ENCODE measurements around the gene TMPRSS15.

Gene TMPRSS15

DNA sequence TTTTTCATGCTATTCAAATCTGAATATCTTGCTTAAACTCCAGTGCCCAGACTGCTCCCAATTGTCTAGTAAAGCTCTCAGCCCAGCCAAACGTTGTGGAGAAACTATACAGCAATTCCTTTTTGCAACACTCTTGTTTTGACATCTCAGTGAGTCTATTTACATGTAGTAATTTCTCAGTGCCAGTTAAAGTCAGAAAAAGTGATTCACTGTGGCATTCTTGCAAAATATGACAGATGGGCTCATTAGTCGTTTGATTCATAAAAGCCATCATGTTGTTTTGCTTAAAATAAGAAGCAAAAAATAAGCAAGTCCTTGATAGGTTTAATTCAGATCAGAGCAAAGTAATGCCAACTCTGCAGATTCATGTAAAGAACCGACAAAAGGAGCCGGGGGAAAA is 20.7 kb upstream of the TMPRSS15 start:
- Histone ChIP-seq H3K9me3 (ENCODE audit: insufficient read depth, low read length) (no peaks in the 10 kb centered on the region), H3K27me3 (ENCODE audit: low read length) (no peaks in the 10 kb centered on the region), H3K79me2 (ENCODE audit: insufficient read depth, low read length) (no peaks in the 10 kb centered on the region), H3K27ac (ENCODE audit: low read depth, low read length) (no peak overlapping the region), H3K4me2 (ENCODE audit: low read depth, low read length, poor library complexity, severe bottlenecking) (no peak overlapping the region), H3F3A (ENCODE audit: insufficient read depth) (no peaks in the 10 kb centered on the region), H3K4me3 (ENCODE audit: insufficient read depth, low read length, poor library complexity, severe bottlenecking) (no peak overlapping the region), H4K20me1 (ENCODE audit: low read depth, low read length) (no peaks in the 10 kb centered on the region), H2AFZ (ENCODE audit: low read depth, low read length, severe bottlenecking) (no peak overlapping the region), H3K9me2 (replicated peaks; ENCODE audit: insufficient read depth, low read length) (no peaks in the 10 kb centered on the region), H3K9ac (ENCODE audit: low read length) (no peak overlapping the region), H3K36me3 (ENCODE audit: low read length) (no peaks in the 10 kb centered on the region)
- no peak for TF ChIP-seq CTCF (IDR thresholded peaks at IDR 0.05; ENCODE audit: insufficient read depth, low read length, poor library complexity, severe bottlenecking)
- no peak for TF ChIP-seq EZH2phosphoT487 (conservative IDR thresholded peaks at IDR 0.05; ENCODE audit: low read length)

- no peak overlapping the region for H3K9ac ChIP-seq (ENCODE audit: low read length)
- H3K27me3 ChIP-seq (ENCODE audit: low read length): no peaks in the 10 kb centered on the region
- no peaks in the 10 kb centered on the region for H4K20me1 ChIP-seq (ENCODE audit: low read depth, low read length)
- H3K79me2 ChIP-seq (ENCODE audit: insufficient read depth, low read length): no peaks in the 10 kb centered on the region
- no peaks in the 10 kb centered on the region for H3K36me3 ChIP-seq (ENCODE audit: low read length)
- no peaks in the 10 kb centered on the region for H3F3A ChIP-seq (ENCODE audit: insufficient read depth)
- no peaks in the 10 kb centered on the region for H3K9me2 ChIP-seq (replicated peaks; ENCODE audit: insufficient read depth, low read length)
- H3K27ac ChIP-seq (ENCODE audit: low read depth, low read length): no peak overlapping the region
- no peaks in the 10 kb centered on the region for H3K9me3 ChIP-seq (ENCODE audit: insufficient read depth, low read length)
- H3K4me3 ChIP-seq (ENCODE audit: insufficient read depth, low read length, poor library complexity, severe bottlenecking): no peak overlapping the region
- H3K4me2 ChIP-seq (ENCODE audit: low read depth, low read length, poor library complexity, severe bottlenecking): no peak overlapping the region
- H2AFZ ChIP-seq (ENCODE audit: low read depth, low read length, severe bottlenecking): no peak overlapping the region
- TF ChIP-seq EZH2phosphoT487 (conservative IDR thresholded peaks at IDR 0.05; ENCODE audit: low read length) (no peak), CTCF (IDR thresholded peaks at IDR 0.05; ENCODE audit: insufficient read depth, low read length, poor library complexity, severe bottlenecking) (no peak)
Observed at GRCh38 chr21:18417141-18417790, 13.7 kb upstream of the TMPRSS15 start.

DNA sequence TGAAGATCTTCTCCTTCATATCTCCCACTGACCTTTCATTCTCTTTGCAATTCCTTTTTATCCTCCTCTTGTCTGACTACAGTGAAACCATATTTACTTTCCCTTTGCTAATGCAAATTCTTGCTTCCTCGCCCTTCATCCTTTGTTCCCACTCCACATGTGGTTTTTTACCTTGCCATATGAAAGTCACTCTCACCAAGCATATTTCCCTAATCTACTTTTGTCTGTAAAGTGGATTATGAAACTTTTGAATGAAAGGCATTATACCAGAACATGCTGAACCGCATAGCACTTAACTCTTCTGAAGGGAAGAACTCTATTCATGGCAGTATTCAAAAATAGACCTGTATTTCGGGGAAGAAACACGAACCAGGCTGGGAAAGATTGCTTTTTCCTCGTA is 8.0 kb upstream of the TMPRSS15 start:
- Histone ChIP-seq H3K36me3 (ENCODE audit: low read length) (no peaks in the 10 kb centered on the region), H3F3A (ENCODE audit: insufficient read depth) (no peaks in the 10 kb centered on the region), H3K9me3 (ENCODE audit: insufficient read depth, low read length) (no peaks in the 10 kb centered on the region), H4K20me1 (ENCODE audit: low read depth, low read length) (no peaks in the 10 kb centered on the region), H3K4me2 (ENCODE audit: low read depth, low read length, poor library complexity, severe bottlenecking) (no peak overlapping the region), H3K79me2 (ENCODE audit: insufficient read depth, low read length) (no peaks in the 10 kb centered on the region), H3K9ac (ENCODE audit: low read length) (no peak overlapping the region), H3K4me3 (ENCODE audit: insufficient read depth, low read length, poor library complexity, severe bottlenecking) (no peak overlapping the region), H2AFZ (ENCODE audit: low read depth, low read length, severe bottlenecking) (no peak overlapping the region), H3K27me3 (ENCODE audit: low read length) (no peaks in the 10 kb centered on the region), H3K9me2 (replicated peaks; ENCODE audit: insufficient read depth, low read length) (no peaks in the 10 kb centered on the region), H3K27ac (ENCODE audit: low read depth, low read length) (no peak overlapping the region)
- no peak for TF ChIP-seq CTCF (IDR thresholded peaks at IDR 0.05; ENCODE audit: insufficient read depth, low read length, poor library complexity, severe bottlenecking)
- no peak for TF ChIP-seq EZH2phosphoT487 (conservative IDR thresholded peaks at IDR 0.05; ENCODE audit: low read length)

All from SU-DHL-6 (cell line).